Gastrocnemius medialis (tissue), 4 donors: Measurements from ENCODE around the gene ATP6V0E2.

Experiments
- POLR2A ChIP-seq, 2 donors: fragments of 450-650 bp; IDR thresholded peaks; one replicate each; pipeline ENCODE4 v1.6.1; 2017; ENCODE audit warnings: antibody characterized with exemption in 2 of 2, mild to moderate bottlenecking in 2 of 2, moderate library complexity in 2 of 2
- TF ChIP-seq, protein P1 (sequence below), 5 experiments: fragments of 450-650 bp in 3 of 5; fragments of 200-600 bp in 2 of 5; sonication (generic) in 2 of 5; IDR thresholded peaks in 4 of 5; conservative IDR thresholded peaks in 1 of 5; 1 replicate in 4 of 5; 2 replicates in 1 of 5; pipeline ENCODE4 v1.5.1; 2016 to 2019; ENCODE audit warnings: antibody characterized with exemption in 5 of 5, mild to moderate bottlenecking in 3 of 5, moderate library complexity in 3 of 5

DNA sequence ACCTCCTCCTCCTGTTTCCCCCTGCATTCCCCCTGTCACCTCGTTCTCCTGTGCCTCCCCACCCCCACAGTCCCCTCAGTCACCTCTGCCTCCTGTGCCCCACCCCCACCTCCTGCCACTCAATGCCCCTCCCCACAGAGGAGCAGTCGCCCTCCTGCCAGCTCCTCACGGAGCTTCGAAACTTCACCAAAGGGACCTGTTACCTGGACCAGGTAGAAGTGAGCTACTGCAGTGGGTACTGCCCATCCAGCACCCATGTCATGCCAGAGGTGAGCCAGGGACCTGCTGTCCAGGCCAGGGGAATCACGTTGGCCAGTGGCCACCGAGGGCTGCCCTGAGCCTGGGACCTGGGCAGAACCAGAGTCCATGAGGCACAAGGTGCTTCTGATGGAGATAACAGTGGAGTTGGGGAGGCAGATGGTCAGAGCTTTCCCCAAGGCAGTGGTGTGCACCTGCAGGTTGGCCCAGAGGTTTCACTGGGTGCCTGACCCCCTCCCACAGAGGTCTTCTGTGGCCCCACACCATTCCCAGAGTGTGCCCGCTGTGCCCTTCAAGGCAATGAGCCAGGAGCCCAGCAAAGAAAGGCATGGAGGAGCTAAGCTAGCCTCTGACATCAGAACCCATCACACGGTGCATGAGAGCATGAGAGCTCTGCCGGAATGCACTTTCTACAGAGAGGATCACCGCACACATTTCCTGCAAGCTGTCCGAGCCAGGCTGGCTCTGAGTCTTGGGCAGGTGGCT is 42.6 kb upstream of the ATP6V0E2 start:
- TF ChIP-seq POLR2A (IDR thresholded peaks at IDR 0.05): no peak
- TF ChIP-seq, protein P1, sequence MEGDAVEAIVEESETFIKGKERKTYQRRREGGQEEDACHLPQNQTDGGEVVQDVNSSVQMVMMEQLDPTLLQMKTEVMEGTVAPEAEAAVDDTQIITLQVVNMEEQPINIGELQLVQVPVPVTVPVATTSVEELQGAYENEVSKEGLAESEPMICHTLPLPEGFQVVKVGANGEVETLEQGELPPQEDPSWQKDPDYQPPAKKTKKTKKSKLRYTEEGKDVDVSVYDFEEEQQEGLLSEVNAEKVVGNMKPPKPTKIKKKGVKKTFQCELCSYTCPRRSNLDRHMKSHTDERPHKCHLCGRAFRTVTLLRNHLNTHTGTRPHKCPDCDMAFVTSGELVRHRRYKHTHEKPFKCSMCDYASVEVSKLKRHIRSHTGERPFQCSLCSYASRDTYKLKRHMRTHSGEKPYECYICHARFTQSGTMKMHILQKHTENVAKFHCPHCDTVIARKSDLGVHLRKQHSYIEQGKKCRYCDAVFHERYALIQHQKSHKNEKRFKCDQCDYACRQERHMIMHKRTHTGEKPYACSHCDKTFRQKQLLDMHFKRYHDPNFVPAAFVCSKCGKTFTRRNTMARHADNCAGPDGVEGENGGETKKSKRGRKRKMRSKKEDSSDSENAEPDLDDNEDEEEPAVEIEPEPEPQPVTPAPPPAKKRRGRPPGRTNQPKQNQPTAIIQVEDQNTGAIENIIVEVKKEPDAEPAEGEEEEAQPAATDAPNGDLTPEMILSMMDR (IDR thresholded peaks at IDR 0.05 in 4 of 5, conservative IDR thresholded peaks at IDR 0.05 in 1 of 5): no peak
